Stimulated activated CD4-positive, alpha-beta T cell treated with anti-CD3 and anti-CD28 coated beads, Interleukin-15, amount 100 ng/mL, for 24 hours (primary cell): ENCODE measurements around the gene CREBZF.
"Not testable (repeated sequence)": the region's sequence is repeated elsewhere in the genome, so short reads cannot be mapped to it uniquely, and the experiment has no call there.

ENCODE experiments used
- DNase-seq: peaks from one replicate; pipeline ENCODE4 v3.0.0-alpha.2; 2020

Gene CREBZF

DNA sequence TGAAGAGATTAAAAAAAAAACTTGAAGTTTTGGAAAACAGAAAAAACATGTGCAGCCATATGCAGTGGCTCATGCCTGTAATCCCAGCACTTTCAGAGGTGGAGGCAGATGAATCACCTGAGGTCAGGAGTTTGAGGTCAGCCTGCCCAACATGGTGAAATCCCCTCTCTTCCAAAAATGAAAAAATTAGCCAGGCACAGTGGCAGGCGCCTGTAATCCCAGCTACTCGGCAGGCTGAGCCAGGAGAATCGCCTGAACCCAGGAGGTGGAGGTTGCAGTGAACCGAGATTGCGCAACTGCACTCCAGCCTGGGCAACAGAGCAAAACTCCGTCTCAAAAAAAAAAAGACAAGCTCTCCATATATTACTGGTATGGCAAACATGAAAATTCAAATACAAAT lies 45.4 kb downstream of the CREBZF start:
- DNase-seq, result no peak

GRCh38 chr11:85611643-85612042 lies 53.3 kb downstream of the CREBZF start:
- not testable (repeated sequence) for DNase-seq
